A549 (cell line): ENCODE data around the gene KIF1C. TPM values are rescaled to one million over a fixed set of nuclear protein-coding genes. Genes with fewer than 3 reads are reported as not detected.
A peak's percentile ranks its signal among the peaks of the same experiment; 100 is the strongest.

ENCODE experiments used
- ATAC-seq, 2 experiments: fragments of 200-7000 bp in 1 of 2; fragments of >200 bp in 1 of 2; cut with Nextera tagmentation in 1 of 2; cut with Tn5 transposase in 1 of 2; 3 replicates each; pipeline versions ENCODE4 v1.8.0 to v1.9.1; 2018 to 2020; ENCODE audit warnings: mild to moderate bottlenecking in 1 of 2, moderate library complexity in 1 of 2
- CTCF ChIA-PET: fragments of 300-600 bp; sonication (Branson Sonifier 250); formaldehyde crosslinking; extraction: SDS; loops from one replicate; lab custom pipeline; 2021; ENCODE audit warnings: antibody characterized with exemption, inconsistent platforms; lab: Yijun Ruan, JAX
- POLR2A ChIA-PET: fragments of 350-600 bp; formaldehyde crosslinking; extraction: SDS; loops from one replicate; lab custom pipeline; 2021; ENCODE audit warnings: antibody characterized with exemption, inconsistent platforms; lab: Yijun Ruan, JAX
- DNase-seq, 2 experiments: peaks; one replicate each; pipeline versions ENCODE4 v3.0.0 to v3.0.0-alpha.2; 2011 to 2016; ENCODE audit warnings: low read depth in 1 of 2, low spot score in 1 of 2
- FAIRE-seq: peaks from 2 replicates; lab custom pipeline; 2011; peaks lifted over from hg19 to GRCh38; lab: Jason Lieb, UNC
- H3K27ac ChIP-seq, 2 experiments: fragments of >200 bp; sonication (Bioruptor Twin); formaldehyde crosslinking; 3 replicates each; pipeline ENCODE4 v1.5.1; 2016 to 2017
- H3K4me1 ChIP-seq: fragments of >200 bp; sonication (Bioruptor Twin); formaldehyde crosslinking; 3 replicates; pipeline ENCODE4 v1.6.1; 2016
- H3K4me2 ChIP-seq: fragments of >200 bp; sonication (Bioruptor Twin); formaldehyde crosslinking; 3 replicates; pipeline ENCODE4 v1.6.1; 2016
- H3K4me3 ChIP-seq: fragments of >200 bp; sonication (Bioruptor Twin); formaldehyde crosslinking; 3 replicates; pipeline ENCODE4 v1.5.1; 2016
- H3K9me3 ChIP-seq: fragments of >200 bp; sonication (Bioruptor Twin); formaldehyde crosslinking; 3 replicates; pipeline ENCODE4 v1.6.1; 2016
- CBX2 ChIP-seq: fragments of 200-600 bp; sonication (generic); IDR thresholded peaks from 2 replicates; pipeline ENCODE4 v1.6.1; 2016; ENCODE audit warnings: low read depth, mild to moderate bottlenecking, borderline replicate concordance
- CBX8 ChIP-seq: fragments of 200-600 bp; sonication (generic); IDR thresholded peaks from 2 replicates; pipeline ENCODE4 v1.6.1; 2016
- CHD2 ChIP-seq: fragments of 150-350 bp; IDR thresholded peaks from 2 replicates; pipeline ENCODE4 v1.6.1; 2014; ENCODE audit warnings: low read length; ENCODE audit not compliant: partially characterized antibody
- CHD4 ChIP-seq: fragments of 200-600 bp; sonication (generic); IDR thresholded peaks from 2 replicates; pipeline ENCODE4 v1.6.1; 2016; ENCODE audit warnings: antibody characterized with exemption, mild to moderate bottlenecking, borderline replicate concordance
- EHF ChIP-seq: fragments of 250-450 bp; sonication (Bioruptor Pico); IDR thresholded peaks from 2 replicates; pipeline ENCODE4 v1.5.0; 2020; ENCODE audit warnings: mild to moderate bottlenecking
- ESRRA ChIP-seq: fragments of 150-350 bp; IDR thresholded peaks from 2 replicates; pipeline ENCODE4 v1.6.1; 2014; ENCODE audit warnings: mild to moderate bottlenecking, low read length, borderline replicate concordance
- FOSL2 ChIP-seq, 2 experiments: fragments of 450-650 bp in 1 of 2; fragments of >200 bp in 1 of 2; sonication (Bioruptor Twin) in 1 of 2; formaldehyde crosslinking; IDR thresholded peaks; 2 replicates each; pipeline versions ENCODE4 v1.5.0 to v1.6.1; 2016 to 2020; ENCODE audit warnings: mild to moderate bottlenecking in 1 of 2, moderate library complexity in 1 of 2
- FOXS1 ChIP-seq: fragments of 250-450 bp; sonication (Bioruptor Pico); IDR thresholded peaks from 2 replicates; pipeline ENCODE4 v1.5.0; 2020; ENCODE audit warnings: mild to moderate bottlenecking, moderate library complexity
- GATA3 ChIP-seq: IDR thresholded peaks from 2 replicates; pipeline ENCODE4 v1.6.1; 2012; ENCODE audit warnings: borderline replicate concordance
- HEYL ChIP-seq: fragments of 250-450 bp; sonication (Bioruptor Pico); IDR thresholded peaks from 2 replicates; pipeline ENCODE4 v1.8.0; 2021; ENCODE audit warnings: mild to moderate bottlenecking, moderate library complexity
- HOXB13 ChIP-seq: fragments of 250-450 bp; sonication (Bioruptor Pico); IDR thresholded peaks from 2 replicates; pipeline ENCODE4 v1.5.0; 2020; ENCODE audit warnings: low read depth, mild to moderate bottlenecking, moderate library complexity
- JUN ChIP-seq, 2 experiments: fragments of >200 bp; sonication (Bioruptor Twin); formaldehyde crosslinking; IDR thresholded peaks; 2 replicates in 1 of 2; 3 replicates in 1 of 2; pipeline ENCODE4 v1.6.1; 2016 to 2017
- MAFK ChIP-seq: fragments of 450-650 bp; IDR thresholded peaks from 2 replicates; pipeline ENCODE4 v1.6.1; 2014; ENCODE audit not compliant: partially characterized antibody
- MAZ ChIP-seq: fragments of 150-350 bp; IDR thresholded peaks from 2 replicates; pipeline ENCODE4 v1.6.1; 2014; ENCODE audit warnings: antibody characterized with exemption, low read depth, low read length, borderline replicate concordance
- PHF8 ChIP-seq: fragments of 200-600 bp; sonication (generic); IDR thresholded peaks from 2 replicates; pipeline ENCODE4 v1.6.1; 2016; ENCODE audit warnings: low read depth, mild to moderate bottlenecking, antibody characterized with exemption, moderate library complexity, borderline replicate concordance
- POLR2A ChIP-seq: IDR thresholded peaks from 2 replicates; pipeline ENCODE4 v1.6.1; 2012; ENCODE audit warnings: mild to moderate bottlenecking, low read length
- POLR2AphosphoS2 ChIP-seq: conservative IDR thresholded peaks from 2 replicates; pipeline ENCODE4 v1.6.1; 2012; ENCODE audit warnings: low read length, improper control_type of control experiment, inconsistent platforms
- RAD21 ChIP-seq, 2 experiments: fragments of >200 bp in 1 of 2; sonication (Bioruptor Twin) in 1 of 2; formaldehyde crosslinking in 1 of 2; IDR thresholded peaks in 1 of 2; conservative IDR thresholded peaks in 1 of 2; 2 replicates in 1 of 2; 3 replicates in 1 of 2; pipeline ENCODE4 v1.6.1; 2012 to 2018; ENCODE audit warnings: inconsistent platforms in 1 of 2
- RARB ChIP-seq: fragments of 250-450 bp; sonication (Bioruptor Pico); IDR thresholded peaks from 2 replicates; pipeline ENCODE4 v1.8.0; 2021; ENCODE audit warnings: mild to moderate bottlenecking, moderate library complexity
- RFX5 ChIP-seq: fragments of 450-650 bp; IDR thresholded peaks from 2 replicates; pipeline ENCODE4 v1.7.1; 2014; ENCODE audit warnings: antibody characterized with exemption, mild to moderate bottlenecking, moderate library complexity
- RNF2 ChIP-seq: fragments of 200-600 bp; sonication (generic); IDR thresholded peaks from 2 replicates; pipeline ENCODE4 v1.6.1; 2016; ENCODE audit warnings: low read depth, mild to moderate bottlenecking, antibody characterized with exemption, moderate library complexity, borderline replicate concordance
- SMC3 ChIP-seq: fragments of >200 bp; sonication (Bioruptor Twin); formaldehyde crosslinking; IDR thresholded peaks from 3 replicates; pipeline ENCODE4 v1.6.1; 2018; ENCODE audit warnings: inconsistent platforms
- SREBF2 ChIP-seq: fragments of 450-650 bp; IDR thresholded peaks from 2 replicates; pipeline ENCODE4 v1.6.1; 2014; ENCODE audit warnings: mild to moderate bottlenecking, moderate library complexity
- TFCP2L1 ChIP-seq: fragments of 250-450 bp; sonication (Bioruptor Pico); IDR thresholded peaks from 2 replicates; pipeline ENCODE4 v1.5.0; 2021; ENCODE audit warnings: mild to moderate bottlenecking
- ZC3H11A ChIP-seq: fragments of 450-650 bp; IDR thresholded peaks from 2 replicates; pipeline ENCODE4 v1.6.1; 2014; ENCODE audit warnings: antibody characterized with exemption, mild to moderate bottlenecking
- ZFP36 ChIP-seq: fragments of 450-650 bp; IDR thresholded peaks from 2 replicates; pipeline ENCODE4 v1.6.1; 2014; ENCODE audit warnings: borderline replicate concordance; ENCODE audit not compliant: partially characterized antibody
- ZNF302 ChIP-seq: fragments of 250-450 bp; sonication (Bioruptor Pico); IDR thresholded peaks from 2 replicates; pipeline ENCODE4 v1.9.0; 2021; ENCODE audit warnings: inconsistent platforms, mild to moderate bottlenecking, moderate library complexity
- ZSCAN20 ChIP-seq: fragments of 250-450 bp; sonication (Bioruptor Pico); IDR thresholded peaks from 2 replicates; pipeline ENCODE4 v1.8.0; 2022; ENCODE audit warnings: mild to moderate bottlenecking, moderate library complexity
- WGBS: methylation state at CpG from one replicate; pipeline ENCODE4 v1.1.6; 2017; ENCODE audit errors: missing lambda C conversion rate; 5-methylcytosine and 5-hydroxymethylcytosine counted together
- polyA plus RNA-seq, 4 experiments: library from polyadenylated mRNA; depleted of rRNA in 3 of 4; stranded (reverse); fragments of >200 nt; fragmentation: RNase III in 1 of 4; extraction: RNeasy Plus Mini Kit Qiagen cat#74134 plus additional on column Dnase treatment in 1 of 4; gene quantifications; 2 replicates in 3 of 4; 3 replicates in 1 of 4; pipeline ENCODE4 v1.2.3, GENCODE V29; 2011 to 2017
- TF ChIP-seq, protein P1 (sequence below): fragments of 150-350 bp; IDR thresholded peaks from 2 replicates; pipeline ENCODE4 v1.6.1; 2014; ENCODE audit warnings: low read depth, mild to moderate bottlenecking, low read length
- TF ChIP-seq, protein P2 (sequence below): IDR thresholded peaks from 2 replicates; pipeline ENCODE4 v1.6.1; 2012; ENCODE audit warnings: low read depth, borderline replicate concordance
- TF ChIP-seq, protein P3 (sequence below): IDR thresholded peaks from 2 replicates; pipeline ENCODE4 v1.6.1; 2012
- TF ChIP-seq, protein P4 (sequence below): fragments of 250-450 bp; sonication (Bioruptor Pico); IDR thresholded peaks from 2 replicates; pipeline ENCODE4 v1.5.0; 2021; ENCODE audit warnings: mild to moderate bottlenecking, moderate library complexity, borderline replicate concordance
- TF ChIP-seq, protein P5 (sequence below): IDR thresholded peaks from 2 replicates; pipeline ENCODE4 v1.6.1; 2012
- TF ChIP-seq, protein P6 (sequence below): fragments of 250-450 bp; sonication (Bioruptor Pico); IDR thresholded peaks from 2 replicates; pipeline ENCODE4 v1.5.0; 2020; ENCODE audit warnings: low read depth, mild to moderate bottlenecking, moderate library complexity

Gene KIF1C
- polyA plus RNA-seq, 2 of the 4 experiments (the other 2 are of a cell fraction) = 48.4 to 77.4 TPM

DNA sequence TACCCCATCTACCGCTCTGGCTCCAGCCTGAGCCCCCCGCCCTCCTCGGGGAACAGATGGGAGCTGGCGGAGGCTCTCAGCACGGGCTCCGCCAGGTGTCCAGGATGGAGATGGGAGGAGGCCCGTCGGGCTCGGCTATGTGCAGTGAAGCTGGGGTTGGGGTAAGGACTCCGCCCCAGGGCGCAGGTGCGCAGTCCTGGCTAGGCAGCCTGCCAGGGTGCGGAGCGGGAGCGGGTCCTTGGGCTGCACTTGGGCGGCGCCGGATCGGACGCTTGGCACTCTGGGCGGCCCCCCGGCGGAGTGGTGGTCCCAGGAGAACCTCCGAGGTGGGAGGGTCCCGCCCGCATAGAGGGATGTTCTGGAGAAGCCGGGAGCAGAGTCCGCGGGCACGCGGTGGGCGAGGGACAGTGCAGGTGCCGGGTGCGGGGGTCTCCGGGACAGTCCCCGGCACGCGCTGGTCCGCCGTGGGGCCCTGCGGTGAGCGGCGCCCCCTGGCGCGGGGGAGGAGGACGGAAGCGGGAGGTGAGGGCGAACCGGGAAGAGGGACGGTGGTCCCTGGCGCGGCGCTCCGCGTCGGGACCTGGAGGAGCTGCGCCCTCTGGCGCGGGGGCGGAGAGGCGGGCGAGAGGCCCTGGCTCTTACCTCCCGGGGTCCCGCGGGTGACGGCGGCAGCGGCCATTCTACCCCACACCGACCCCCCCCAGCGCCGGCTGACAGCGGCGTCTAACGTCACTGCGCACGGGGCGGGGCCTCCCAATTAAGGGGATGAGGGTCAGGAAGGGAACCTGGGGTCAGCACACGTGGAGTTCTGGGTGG lies 10.6 kb upstream of the KIF1C start, which contains the start of gene CAMTA2:
Gene CAMTA2, minus strand, starts transcription at position 725 of the 816 bp plus-strand sequence. CDS start 1,453 bp downstream, outside the sequence.
- H3K9me3 ChIP-seq = no peaks in the 10 kb centered on the region
- H3K4me3 ChIP-seq = peak within 1 kb of the TSS; percentile 78
- peak; percentile 89 for ATAC-seq
- peaks cover 21% of the 10 kb centered on the region for H3K4me1 ChIP-seq
- peak within 1 kb of the TSS; percentile 89 for H3K4me2 ChIP-seq
- peak; percentile 87 to 90 for DNase-seq
- ChIA-PET POLR2A (interaction anchor here (0.9 to 3.0 kb wide), 6 partner anchors 11 to 197 kb away, joined by 3 to 17 read pairs (median 10); partner anchors contain the start of genes INCA1, KIF1C, PFN1 and RNF167), CTCF (interaction anchor here (0.6 to 6.5 kb wide), 47 partner anchors 8 to 470 kb away, joined by 3 to 148 read pairs (median 6); partner anchors contain the start of genes CHRNE, ENO3, INCA1 and KIF1C)
- H3K27ac ChIP-seq = peak within 1 kb of the TSS; percentile 88 to 91
- WGBS = 2% methylated on average over 44 of the region's 78 CpGs
- no peak for FAIRE-seq
- TF ChIP-seq SREBF2 (no peak), GATA3 (peak; percentile 53; the same call in 1 of the 2 replicates), CHD2 (no peak), ZFP36 (no peak), POLR2A (peak; percentile 54), MAZ (peak; percentile 62; the same call in 1 of the 2 replicates), HOXB13 (CRISPR knock-in tag) (no peak), POLR2AphosphoS2 (no peak), HEYL (CRISPR knock-in tag) (no peak), ESRRA (no peak), ZNF302 (CRISPR knock-in tag) (no peak), ZSCAN20 (no peak), CBX2 (no peak), RFX5 (no peak), FOXS1 (CRISPR knock-in tag) (no peak), PHF8 (peak; percentile 66; the same call in 1 of the 2 replicates), MAFK (no peak), CHD4 (peak; percentile 73; the same call in 1 of the 2 replicates), RNF2 (no peak), ZC3H11A (no peak), RAD21 (conservative IDR thresholded peaks at IDR 0.05 in 1 of 2, IDR thresholded peaks at IDR 0.05 in 1 of 2) (peak; percentile 44 to 75; a peak in 4 of 5 replicates), FOSL2 (IDR thresholded peaks at IDR 0.05) (no peak), FOSL2 (CRISPR knock-in tag; IDR thresholded peaks at IDR 0.05) (no peak), RARB (no peak), TFCP2L1 (peak; percentile 64; the same call in 1 of the 2 replicates), CBX8 (no peak), SMC3 (peak; percentile 71), JUN (IDR thresholded peaks at IDR 0.05) (peak; percentile 58 to 92; a peak in 4 of 5 replicates), EHF (CRISPR knock-in tag) (no peak)
- TF ChIP-seq, protein P1, sequence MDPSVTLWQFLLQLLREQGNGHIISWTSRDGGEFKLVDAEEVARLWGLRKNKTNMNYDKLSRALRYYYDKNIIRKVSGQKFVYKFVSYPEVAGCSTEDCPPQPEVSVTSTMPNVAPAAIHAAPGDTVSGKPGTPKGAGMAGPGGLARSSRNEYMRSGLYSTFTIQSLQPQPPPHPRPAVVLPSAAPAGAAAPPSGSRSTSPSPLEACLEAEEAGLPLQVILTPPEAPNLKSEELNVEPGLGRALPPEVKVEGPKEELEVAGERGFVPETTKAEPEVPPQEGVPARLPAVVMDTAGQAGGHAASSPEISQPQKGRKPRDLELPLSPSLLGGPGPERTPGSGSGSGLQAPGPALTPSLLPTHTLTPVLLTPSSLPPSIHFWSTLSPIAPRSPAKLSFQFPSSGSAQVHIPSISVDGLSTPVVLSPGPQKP = no peak
- TF ChIP-seq, protein P2, sequence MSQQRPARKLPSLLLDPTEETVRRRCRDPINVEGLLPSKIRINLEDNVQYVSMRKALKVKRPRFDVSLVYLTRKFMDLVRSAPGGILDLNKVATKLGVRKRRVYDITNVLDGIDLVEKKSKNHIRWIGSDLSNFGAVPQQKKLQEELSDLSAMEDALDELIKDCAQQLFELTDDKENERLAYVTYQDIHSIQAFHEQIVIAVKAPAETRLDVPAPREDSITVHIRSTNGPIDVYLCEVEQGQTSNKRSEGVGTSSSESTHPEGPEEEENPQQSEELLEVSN = no peak
- TF ChIP-seq, protein P3, sequence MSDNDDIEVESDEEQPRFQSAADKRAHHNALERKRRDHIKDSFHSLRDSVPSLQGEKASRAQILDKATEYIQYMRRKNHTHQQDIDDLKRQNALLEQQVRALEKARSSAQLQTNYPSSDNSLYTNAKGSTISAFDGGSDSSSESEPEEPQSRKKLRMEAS = peak; percentile 89
- TF ChIP-seq, protein P4, sequence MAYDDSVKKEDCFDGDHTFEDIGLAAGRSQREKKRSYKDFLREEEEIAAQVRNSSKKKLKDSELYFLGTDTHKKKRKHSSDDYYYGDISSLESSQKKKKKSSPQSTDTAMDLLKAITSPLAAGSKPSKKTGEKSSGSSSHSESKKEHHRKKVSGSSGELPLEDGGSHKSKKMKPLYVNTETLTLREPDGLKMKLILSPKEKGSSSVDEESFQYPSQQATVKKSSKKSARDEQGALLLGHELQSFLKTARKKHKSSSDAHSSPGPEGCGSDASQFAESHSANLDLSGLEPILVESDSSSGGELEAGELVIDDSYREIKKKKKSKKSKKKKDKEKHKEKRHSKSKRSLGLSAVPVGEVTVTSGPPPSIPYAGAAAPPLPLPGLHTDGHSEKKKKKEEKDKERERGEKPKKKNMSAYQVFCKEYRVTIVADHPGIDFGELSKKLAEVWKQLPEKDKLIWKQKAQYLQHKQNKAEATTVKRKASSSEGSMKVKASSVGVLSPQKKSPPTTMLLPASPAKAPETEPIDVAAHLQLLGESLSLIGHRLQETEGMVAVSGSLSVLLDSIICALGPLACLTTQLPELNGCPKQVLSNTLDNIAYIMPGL = peak; percentile 98
- TF ChIP-seq, protein P5, sequence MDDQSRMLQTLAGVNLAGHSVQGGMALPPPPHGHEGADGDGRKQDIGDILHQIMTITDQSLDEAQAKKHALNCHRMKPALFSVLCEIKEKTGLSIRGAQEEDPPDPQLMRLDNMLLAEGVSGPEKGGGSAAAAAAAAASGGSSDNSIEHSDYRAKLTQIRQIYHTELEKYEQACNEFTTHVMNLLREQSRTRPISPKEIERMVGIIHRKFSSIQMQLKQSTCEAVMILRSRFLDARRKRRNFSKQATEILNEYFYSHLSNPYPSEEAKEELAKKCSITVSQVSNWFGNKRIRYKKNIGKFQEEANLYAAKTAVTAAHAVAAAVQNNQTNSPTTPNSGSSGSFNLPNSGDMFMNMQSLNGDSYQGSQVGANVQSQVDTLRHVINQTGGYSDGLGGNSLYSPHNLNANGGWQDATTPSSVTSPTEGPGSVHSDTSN = 0 out of 2 replicates have a peak, but pooled peaks have one; percentile 46
- TF ChIP-seq, protein P6, sequence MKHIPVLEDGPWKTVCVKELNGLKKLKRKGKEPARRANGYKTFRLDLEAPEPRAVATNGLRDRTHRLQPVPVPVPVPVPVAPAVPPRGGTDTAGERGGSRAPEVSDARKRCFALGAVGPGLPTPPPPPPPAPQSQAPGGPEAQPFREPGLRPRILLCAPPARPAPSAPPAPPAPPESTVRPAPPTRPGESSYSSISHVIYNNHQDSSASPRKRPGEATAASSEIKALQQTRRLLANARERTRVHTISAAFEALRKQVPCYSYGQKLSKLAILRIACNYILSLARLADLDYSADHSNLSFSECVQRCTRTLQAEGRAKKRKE = no peak
